Fibroblast of lung (primary cell): ENCODE data around the gene CHRNA5. TPM values are rescaled to one million over a fixed set of nuclear protein-coding genes. Genes with fewer than 3 reads are reported as not detected.

Experiments
- DNase-seq, 2 donors: peaks; one replicate each; pipeline versions ENCODE4 v3.0.0 to v3.0.0-alpha.2; 2010; ENCODE audit warnings: low read depth in 2 of 2
- H2AFZ ChIP-seq: 2 replicates; pipeline ENCODE4 v1.5.1; 2012; ENCODE audit warnings: low read length, control low read depth, inconsistent platforms
- H3K27ac ChIP-seq: 2 replicates; pipeline ENCODE4 v1.5.1; 2011; ENCODE audit warnings: low read length, control low read depth; ENCODE audit not compliant: insufficient read depth
- H3K27me3 ChIP-seq: 2 replicates; pipeline ENCODE4 v1.5.1; 2011; ENCODE audit warnings: mild to moderate bottlenecking, low read length; ENCODE audit not compliant: control insufficient read depth, insufficient read depth
- H3K36me3 ChIP-seq: 2 replicates; pipeline ENCODE4 v1.5.1; 2011; ENCODE audit warnings: low read length; ENCODE audit not compliant: control insufficient read depth, insufficient read depth
- H3K4me1 ChIP-seq: 2 replicates; pipeline ENCODE4 v1.5.1; 2011; ENCODE audit warnings: low read length; ENCODE audit not compliant: control insufficient read depth, insufficient read depth; ENCODE audit errors: extremely low read depth
- H3K4me2 ChIP-seq: 2 replicates; pipeline ENCODE4 v1.5.1; 2011; ENCODE audit warnings: low read length, control low read depth; ENCODE audit not compliant: insufficient read depth; ENCODE audit errors: extremely low read depth
- H3K4me3 ChIP-seq, 4 experiments: fragments of 200-600 bp in 1 of 4; sonication (generic) in 1 of 4; replicated peaks in 1 of 4; 2 replicates each; pipeline ENCODE4 v1.5.1; 2011 to 2016; ENCODE audit warnings: low read length in 4 of 4, low read depth in 3 of 4, mild to moderate bottlenecking in 3 of 4, control low read depth in 2 of 4, inconsistent platforms in 1 of 4, mixed read lengths in 1 of 4; ENCODE audit not compliant: insufficient read depth in 1 of 4; ENCODE audit errors: control extremely low read depth in 1 of 4
- H3K79me2 ChIP-seq: 2 replicates; pipeline ENCODE4 v1.5.1; 2012; ENCODE audit warnings: mild to moderate bottlenecking, low read length, inconsistent platforms; ENCODE audit not compliant: control insufficient read depth, insufficient read depth
- H3K9ac ChIP-seq: 2 replicates; pipeline ENCODE4 v1.5.1; 2011; ENCODE audit warnings: mild to moderate bottlenecking, low read length, control low read depth; ENCODE audit not compliant: insufficient read depth
- H3K9me3 ChIP-seq: 2 replicates; pipeline ENCODE4 v1.5.1; 2012; ENCODE audit warnings: low read depth, low read length; ENCODE audit not compliant: control insufficient read depth, insufficient read depth
- H4K20me1 ChIP-seq: 2 replicates; pipeline ENCODE4 v1.5.1; 2011; ENCODE audit warnings: low read length; ENCODE audit not compliant: control insufficient read depth, insufficient read depth; ENCODE audit errors: extremely low read depth
- CTCF ChIP-seq, 2 donors: IDR thresholded peaks in 1 of 2; conservative IDR thresholded peaks in 1 of 2; 1 replicate in 1 of 2; 2 replicates in 1 of 2; pipeline ENCODE4 v1.5.1; 2011 to 2012; ENCODE audit warnings: low read length in 2 of 2, control low read depth in 1 of 2, inconsistent platforms in 1 of 2, low read depth in 1 of 2, mild to moderate bottlenecking in 1 of 2
- EZH2 ChIP-seq: IDR thresholded peaks from 2 replicates; pipeline ENCODE4 v1.5.1; 2012; ENCODE audit warnings: low read length, control low read depth, mild to moderate bottlenecking; ENCODE audit errors: missing control alignments
- polyA plus RNA-seq, 2 donors: library from polyadenylated mRNA; depleted of rRNA in 1 of 2; stranded (reverse) in 1 of 2; unstranded in 1 of 2; fragments of >200 nt; gene quantifications; 2 replicates each; pipeline ENCODE4 v1.2.1, GENCODE V29; 2011 to 2012; ENCODE audit warnings: missing spikeins in 1 of 2
- total RNA-seq: library from RNA; depleted of rRNA; stranded (reverse); fragments of >200 nt; gene quantifications from 2 replicates; pipeline ENCODE4 v1.2.1, GENCODE V29; 2014

The CHRNA5 gene
- total and polyA plus RNA-seq, 2 donors (not counting 1 experiment from before 2014, with no cell fraction given), result 0.17 to 1.2 TPM

DNA sequence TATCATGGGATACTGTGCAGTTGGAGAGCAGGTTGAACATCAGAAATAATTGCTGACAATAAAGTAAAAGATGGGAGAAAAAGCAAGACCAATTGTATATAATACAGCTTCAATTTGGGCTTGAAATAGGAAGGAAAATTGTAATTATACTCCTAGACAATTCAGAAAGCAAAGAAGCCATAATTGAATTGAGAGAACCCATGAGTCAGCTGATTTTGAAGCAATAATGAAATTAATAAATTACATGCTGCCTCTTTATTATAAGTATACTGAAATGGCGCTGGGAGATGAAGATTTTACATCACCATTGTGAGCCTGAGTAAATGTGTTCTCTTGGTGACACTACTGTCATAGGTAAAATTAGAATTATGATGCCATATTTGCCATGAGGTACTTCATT lies 32.3 kb downstream of the CHRNA5 start:
- Histone ChIP-seq H2AFZ (no peak overlapping the region), H3K4me2 (no peak overlapping the region), H3K27ac (no peak overlapping the region), H3K9me3 (no peaks in the 10 kb centered on the region), H3K36me3 (no peaks in the 10 kb centered on the region), H3K27me3 (no peaks in the 10 kb centered on the region), H3K79me2 (no peaks in the 10 kb centered on the region), H3K4me1 (no peaks in the 10 kb centered on the region), H4K20me1 (no peaks in the 10 kb centered on the region), H3K9ac (no peak overlapping the region), H3K4me3 (no peak overlapping the region)
- TF ChIP-seq EZH2 (no peak), CTCF (conservative IDR thresholded peaks at IDR 0.05 in 1 of 2, IDR thresholded peaks at IDR 0.05 in 1 of 2; ENCODE audit: low read depth in 1 of 2, low read length in 2 of 2) (no peak)
- no peak for DNase-seq

DNA sequence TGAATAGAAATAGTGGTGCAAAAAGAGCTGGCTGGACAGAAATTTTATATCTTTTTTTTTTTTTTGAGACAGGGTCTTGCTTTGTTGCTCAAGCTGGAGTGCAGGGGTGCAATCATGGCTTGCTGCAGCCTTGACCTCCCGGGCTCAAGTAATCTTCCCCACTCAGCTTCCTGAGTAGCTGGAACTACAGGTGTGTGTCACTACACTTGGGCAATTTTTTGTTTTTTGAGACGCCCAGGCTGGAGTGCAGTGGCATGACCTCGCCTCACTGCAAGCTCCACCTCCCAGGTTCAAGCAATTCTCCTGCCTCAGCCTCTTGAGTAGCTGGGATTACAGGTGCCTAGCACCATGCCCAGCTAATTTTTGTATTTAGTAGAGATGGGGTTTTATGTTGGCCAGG lies 33.0 kb downstream of the CHRNA5 start:
- H4K20me1 ChIP-seq, result no peaks in the 10 kb centered on the region
- H2AFZ ChIP-seq, result no peak overlapping the region
- no peak overlapping the region for H3K9ac ChIP-seq
- TF ChIP-seq CTCF (conservative IDR thresholded peaks at IDR 0.05 in 1 of 2, IDR thresholded peaks at IDR 0.05 in 1 of 2; ENCODE audit: low read depth in 1 of 2, low read length in 2 of 2), result no peak
- no peak for TF ChIP-seq EZH2
- no peak overlapping the region for H3K27ac ChIP-seq
- H3K9me3 ChIP-seq, result no peaks in the 10 kb centered on the region
- H3K4me1 ChIP-seq, result no peaks in the 10 kb centered on the region
- no peaks in the 10 kb centered on the region for H3K79me2 ChIP-seq
- H3K4me2 ChIP-seq, result no peak overlapping the region
- H3K36me3 ChIP-seq, result no peaks in the 10 kb centered on the region
- no peak for DNase-seq
- no peak overlapping the region for H3K4me3 ChIP-seq
- H3K27me3 ChIP-seq, result no peaks in the 10 kb centered on the region

DNA sequence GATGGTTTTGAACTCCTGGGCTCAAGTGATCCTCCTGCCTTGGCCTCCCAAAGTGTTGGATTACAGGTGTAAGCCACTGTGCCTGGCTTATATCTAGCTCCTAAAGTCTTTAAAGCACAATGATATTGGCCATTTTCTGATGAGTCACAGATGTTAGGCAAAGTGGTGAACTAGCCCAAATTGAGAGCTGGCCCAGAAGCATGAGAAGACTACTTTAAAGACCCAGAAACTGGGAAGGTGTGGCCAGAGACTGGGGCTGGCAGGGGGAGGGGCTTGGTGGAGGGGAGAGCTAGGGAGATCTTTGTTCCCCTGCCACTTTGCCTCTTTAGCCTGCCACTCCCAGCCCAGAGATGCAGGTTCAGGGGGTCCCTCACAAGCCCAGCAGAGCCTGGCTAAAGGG lies 33.9 kb downstream of the CHRNA5 start:
- H3K4me2 ChIP-seq, result no peak overlapping the region
- no peak overlapping the region for H2AFZ ChIP-seq
- no peaks in the 10 kb centered on the region for H3K36me3 ChIP-seq
- no peak overlapping the region for H3K4me3 ChIP-seq
- H3K79me2 ChIP-seq, result no peaks in the 10 kb centered on the region
- TF ChIP-seq EZH2 (no peak), CTCF (conservative IDR thresholded peaks at IDR 0.05 in 1 of 2, IDR thresholded peaks at IDR 0.05 in 1 of 2; ENCODE audit: low read depth in 1 of 2, low read length in 2 of 2) (no peak)
- no peaks in the 10 kb centered on the region for H4K20me1 ChIP-seq
- H3K4me1 ChIP-seq, result no peaks in the 10 kb centered on the region
- H3K27me3 ChIP-seq, result no peaks in the 10 kb centered on the region
- no peak overlapping the region for H3K27ac ChIP-seq
- no peaks in the 10 kb centered on the region for H3K9me3 ChIP-seq
- H3K9ac ChIP-seq, result no peak overlapping the region
- no peak for DNase-seq
